HEK293 (cell line): ENCODE measurements around the gene SCIN.
"Not testable (repeated sequence)": the region's sequence is repeated elsewhere in the genome, so short reads cannot be mapped to it uniquely, and the experiment has no call there.

Experiments
- CTCF ChIP-seq: fragments of 450-650 bp; formaldehyde crosslinking; IDR thresholded peaks from 2 replicates; pipeline ENCODE4 v1.5.1; 2016; ENCODE audit warnings: missing biosample characterization, missing genetic modification characterization
- SETDB1 ChIP-seq: IDR thresholded peaks from one replicate; pipeline ENCODE4 v1.6.1; 2017; ENCODE audit warnings: mild to moderate bottlenecking, low read length, moderate library complexity, mixed read lengths; ENCODE audit not compliant: insufficient read length
- SP2 ChIP-seq: fragments of 450-650 bp; formaldehyde crosslinking; IDR thresholded peaks from 2 replicates; pipeline ENCODE4 v1.5.1; 2016; ENCODE audit warnings: missing biosample characterization, missing genetic modification characterization
- ZNF791 ChIP-seq: fragments of 450-650 bp; formaldehyde crosslinking; IDR thresholded peaks from 2 replicates; pipeline ENCODE4 v1.5.1; 2016; ENCODE audit warnings: missing biosample characterization, missing genetic modification characterization

- not testable (repeated sequence) for TF ChIP-seq CTCF (tag by site-specific recombination); SP2; SETDB1; ZNF791 (tag by site-specific recombination)
Observed at GRCh38 chr7:12526693-12527092, 43.8 kb upstream of the SCIN start.
